Muscle of arm (tissue), 14 donors: Measurements from ENCODE around the gene EGFL7. TPM values are rescaled to one million over a fixed set of nuclear protein-coding genes. Genes with fewer than 3 reads are reported as not detected.

Source experiments
- DNase-seq: peaks from one replicate; pipeline ENCODE4 v3.0.0-alpha.2; 2013
- long read RNA-seq, 11 donors: transcript quantifications; one replicate each; lab custom pipeline, GENCODE V29; 2026
- polyA plus RNA-seq, 12 donors: library from polyadenylated mRNA; unstranded; fragments of 120-200 nt; gene quantifications; one replicate each; pipeline ENCODE4 v1.2.1, GENCODE V29; 2013; ENCODE audit not compliant: insufficient read length in 12 of 12

Gene EGFL7
- 10 to 100 TPM in 11 of 12 donors, not detected in 1; 43.2 to 71.5 (median 49.6) TPM for polyA plus RNA-seq
- long read RNA-seq, donor 1, transcript EGFL7-204 (10 exons, 1,529 nt) = minor isoform, 7 of 32 reads
- long read RNA-seq, donor 1, transcript EGFL7-202 (9 exons, 1,282 nt) = major isoform, 11 of 32 reads
- long read RNA-seq, donor 1, partial matches to known transcripts = 13 of 32 reads
- long read RNA-seq, donor 1, other reads (novel, unspliced or antisense) = 0 of 32 reads
- long read RNA-seq, donor 2, transcript EGFL7-204 (10 exons, 1,529 nt) = minor isoform, 7 of 34 reads
- long read RNA-seq, donor 2, transcript EGFL7-202 (9 exons, 1,282 nt) = major isoform, 15 of 34 reads
- long read RNA-seq, donor 2, partial matches to known transcripts = 12 of 34 reads
- long read RNA-seq, donor 2, other reads (novel, unspliced or antisense) = 0 of 34 reads
- long read RNA-seq, donor 3, transcript EGFL7-202 (9 exons, 1,282 nt) = major isoform, 9 of 22 reads
- long read RNA-seq, donor 3, transcript EGFL7-204 (10 exons, 1,529 nt) = minor isoform, 8 of 22 reads
- long read RNA-seq, donor 3, partial matches to known transcripts = 5 of 22 reads
- long read RNA-seq, donor 3, other reads (novel, unspliced or antisense) = 0 of 22 reads
- long read RNA-seq, donor 4, partial matches to known transcripts = 8 of 13 reads
- long read RNA-seq, donor 4, other reads (novel, unspliced or antisense) = 0 of 13 reads
- long read RNA-seq, donor 5 = 0 reads
- long read RNA-seq, donor 6, transcript EGFL7-202 (9 exons, 1,282 nt) = major isoform, 5 of 19 reads
- long read RNA-seq, donor 6, transcript EGFL7-204 (10 exons, 1,529 nt) = major isoform, 5 of 19 reads
- long read RNA-seq, donor 6, partial matches to known transcripts = 9 of 19 reads
- long read RNA-seq, donor 6, other reads (novel, unspliced or antisense) = 0 of 19 reads
- long read RNA-seq, donor 7, transcript EGFL7-204 (10 exons, 1,529 nt) = major isoform, 6 of 10 reads
- long read RNA-seq, donor 7, partial matches to known transcripts = 0 of 10 reads
- long read RNA-seq, donor 7, other reads (novel, unspliced or antisense) = 0 of 10 reads
- long read RNA-seq, donor 8, transcript EGFL7-202 (9 exons, 1,282 nt) = minor isoform, 7 of 37 reads
- long read RNA-seq, donor 8, transcript EGFL7-204 (10 exons, 1,529 nt) = major isoform, 9 of 37 reads
- long read RNA-seq, donor 8, partial matches to known transcripts = 21 of 37 reads
- long read RNA-seq, donor 8, other reads (novel, unspliced or antisense) = 0 of 37 reads
- long read RNA-seq, donor 9, transcript EGFL7-204 (10 exons, 1,529 nt) = major isoform, 9 of 24 reads
- long read RNA-seq, donor 9, partial matches to known transcripts = 12 of 24 reads
- long read RNA-seq, donor 9, other reads (novel, unspliced or antisense) = 0 of 24 reads
- long read RNA-seq, donor 10, transcript EGFL7-204 (10 exons, 1,529 nt) = major isoform, 10 of 35 reads
- long read RNA-seq, donor 10, transcript EGFL7-202 (9 exons, 1,282 nt) = minor isoform, 7 of 35 reads
- long read RNA-seq, donor 10, partial matches to known transcripts = 18 of 35 reads
- long read RNA-seq, donor 10, other reads (novel, unspliced or antisense) = 0 of 35 reads
- long read RNA-seq, donor 11, transcript EGFL7-202 (9 exons, 1,282 nt) = major isoform, 9 of 31 reads
- long read RNA-seq, donor 11, transcript EGFL7-204 (10 exons, 1,529 nt) = minor isoform, 7 of 31 reads
- long read RNA-seq, donor 11, partial matches to known transcripts = 15 of 31 reads
- long read RNA-seq, donor 11, other reads (novel, unspliced or antisense) = 0 of 31 reads

- DNase-seq = no peak
These were observed at the start of gene EGFL7 for GRCh38 chr9:136662656-136663581. EGFL7 (plus strand) TSS chr9:136662916; CDS start chr9:136668283, 5,367 bp downstream.

GRCh38 chr9:136613824-136614371 is 48.8 kb upstream of the EGFL7 start:
- no peak for DNase-seq

- DNase-seq = no peak
These were observed 48.3 kb upstream of the EGFL7 start for GRCh38 chr9:136614372-136614922.

- no peak for DNase-seq
These were observed 47.6 kb upstream of the EGFL7 start for GRCh38 chr9:136614967-136615623.

GRCh38 chr9:136615631-136616306 is 46.9 kb upstream of the EGFL7 start:
- no peak for DNase-seq

- no peak for DNase-seq
These were observed 46.4 kb upstream of the EGFL7 start for GRCh38 chr9:136616307-136616635.

- no peak for DNase-seq
These were observed 45.6 kb upstream of the EGFL7 start for GRCh38 chr9:136616948-136617695.

- no peak for DNase-seq
These were observed 44.8 kb upstream of the EGFL7 start for GRCh38 chr9:136617746-136618579.

- no peak for DNase-seq
These were observed 43.9 kb upstream of the EGFL7 start for GRCh38 chr9:136618580-136619547.

GRCh38 chr9:136619742-136620440 is 42.8 kb upstream of the EGFL7 start:
- DNase-seq = no peak

- no peak for DNase-seq
These were observed 42.2 kb upstream of the EGFL7 start for GRCh38 chr9:136620441-136621018.

GRCh38 chr9:136621019-136621733 is 41.5 kb upstream of the EGFL7 start:
- DNase-seq = no peak

GRCh38 chr9:136621734-136622093 is 41.0 kb upstream of the EGFL7 start:
- no peak for DNase-seq
